CD4-positive, alpha-beta T cell treated with Interleukin-17A for 1 hour (primary cell): Measurements from ENCODE around the gene MAP2K4.
"Not testable (repeated sequence)": the region's sequence is repeated elsewhere in the genome, so short reads cannot be mapped to it uniquely, and the experiment has no call there.

ENCODE experiments used
- DNase-seq: peaks from one replicate; pipeline ENCODE4 v3.0.0-alpha.2; 2020

MAP2K4 gene

DNA sequence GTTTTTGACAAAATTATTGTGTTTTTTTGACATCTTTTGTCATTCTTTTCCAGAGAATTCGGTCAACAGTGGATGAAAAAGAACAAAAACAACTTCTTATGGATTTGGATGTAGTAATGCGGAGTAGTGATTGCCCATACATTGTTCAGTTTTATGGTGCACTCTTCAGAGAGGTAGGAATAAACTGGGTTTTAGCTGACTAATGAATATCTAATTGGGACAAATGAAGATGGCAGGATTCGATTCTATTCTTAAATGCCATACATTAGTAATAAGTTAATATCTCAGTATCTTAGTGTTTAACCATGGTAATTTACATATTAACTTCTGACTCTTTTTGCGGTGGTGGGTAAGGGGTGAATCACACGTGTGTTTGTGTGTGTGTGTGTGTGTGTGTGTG lies 74.8 kb downstream of the MAP2K4 start:
- no peak for DNase-seq

DNA sequence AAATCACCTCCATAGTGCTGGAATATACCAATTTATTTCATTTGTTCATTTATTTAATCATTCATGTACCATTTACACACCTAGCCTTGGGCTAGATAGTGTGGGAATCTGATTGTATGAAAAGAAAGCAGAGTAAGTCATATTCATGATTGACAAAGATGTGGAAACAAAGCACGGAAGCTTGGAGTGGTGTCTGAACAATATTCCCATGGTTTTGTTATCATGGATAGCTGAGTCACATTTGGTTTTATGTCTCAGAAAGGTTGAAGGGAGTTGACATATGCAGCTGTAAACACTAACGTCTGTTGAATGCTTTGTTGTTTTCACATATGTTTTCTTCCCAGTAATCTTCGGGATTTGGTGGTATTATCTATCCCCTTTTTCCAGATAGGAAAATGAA lies 76.6 kb downstream of the MAP2K4 start:
- DNase-seq, result no peak

DNA sequence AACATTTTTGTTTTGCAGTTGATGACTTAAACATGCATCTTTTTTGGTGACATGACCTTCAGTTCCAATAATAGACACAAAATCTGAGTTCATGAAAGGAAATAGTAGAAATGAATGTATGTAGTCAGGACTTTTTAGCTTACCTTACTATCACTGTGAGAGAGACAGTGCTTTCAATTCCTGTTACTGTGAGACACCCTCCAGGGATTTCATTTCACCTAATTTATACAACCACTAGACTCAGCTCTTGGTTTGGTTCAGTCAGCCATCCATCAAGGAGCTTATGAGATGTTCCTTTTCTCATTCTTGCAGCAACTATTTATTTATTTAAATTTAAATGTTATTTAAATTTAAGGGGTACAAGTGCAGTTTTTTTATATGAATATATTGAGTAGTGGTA lies 77.9 kb downstream of the MAP2K4 start:
- DNase-seq, result no peak

DNA sequence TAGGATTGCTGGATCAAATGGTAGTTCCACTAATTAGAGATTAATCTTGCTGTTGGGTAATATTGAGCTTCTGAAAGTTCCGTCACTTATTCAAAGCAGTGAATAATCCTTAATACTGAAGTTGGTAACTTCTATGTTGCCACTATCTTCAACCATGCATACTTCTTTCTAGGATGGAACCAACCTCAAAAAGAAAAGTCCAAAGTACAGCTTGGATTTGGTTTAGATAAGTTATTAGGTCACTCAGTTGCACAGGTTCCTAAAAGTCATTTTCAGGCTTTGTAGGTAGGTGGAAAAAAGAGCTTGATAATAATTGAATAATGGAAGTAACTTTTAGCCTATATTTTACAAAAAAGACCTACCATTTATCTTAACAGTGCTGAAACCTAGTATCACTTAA lies 78.7 kb downstream of the MAP2K4 start:
- DNase-seq, result no peak

DNA sequence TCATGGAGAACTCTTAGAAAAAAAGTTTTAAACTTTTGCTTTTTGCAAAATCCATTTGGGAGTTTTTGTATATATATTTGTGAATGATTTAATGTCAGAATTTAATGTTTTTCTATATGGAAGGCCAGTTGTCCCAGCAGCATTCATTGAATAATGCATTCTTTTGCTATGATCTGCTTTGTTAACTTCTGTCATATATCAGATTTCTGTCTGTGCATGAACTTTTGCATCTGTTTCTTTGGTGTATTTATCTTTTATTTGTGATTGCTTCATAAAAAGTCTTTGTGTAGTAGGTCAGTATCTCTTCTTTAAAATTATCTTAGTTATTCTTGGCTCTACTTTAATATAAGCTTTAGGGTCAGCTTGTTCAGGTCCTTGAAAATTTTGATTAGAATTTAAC lies 84.2 kb downstream of the MAP2K4 start:
- DNase-seq, result no peak

DNA sequence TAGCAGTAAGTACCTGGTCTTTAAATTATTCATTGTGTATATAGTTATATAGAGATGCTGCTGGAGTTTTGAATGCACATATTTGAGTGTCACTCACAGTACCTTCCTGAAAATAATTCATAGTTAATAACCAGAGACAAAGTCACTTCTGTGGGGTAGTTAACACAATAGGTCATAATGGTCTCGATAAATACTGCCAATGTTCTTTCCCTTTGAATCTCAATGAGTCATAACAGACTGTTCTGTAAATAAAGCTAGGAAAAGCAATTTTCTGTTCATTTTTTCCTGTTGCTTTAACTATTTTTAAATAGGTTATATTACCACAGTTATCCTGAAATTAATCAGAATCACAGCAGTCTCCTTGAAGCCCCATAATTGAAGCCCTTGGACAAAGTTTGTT lies 87.2 kb downstream of the MAP2K4 start:
- no peak for DNase-seq

DNA sequence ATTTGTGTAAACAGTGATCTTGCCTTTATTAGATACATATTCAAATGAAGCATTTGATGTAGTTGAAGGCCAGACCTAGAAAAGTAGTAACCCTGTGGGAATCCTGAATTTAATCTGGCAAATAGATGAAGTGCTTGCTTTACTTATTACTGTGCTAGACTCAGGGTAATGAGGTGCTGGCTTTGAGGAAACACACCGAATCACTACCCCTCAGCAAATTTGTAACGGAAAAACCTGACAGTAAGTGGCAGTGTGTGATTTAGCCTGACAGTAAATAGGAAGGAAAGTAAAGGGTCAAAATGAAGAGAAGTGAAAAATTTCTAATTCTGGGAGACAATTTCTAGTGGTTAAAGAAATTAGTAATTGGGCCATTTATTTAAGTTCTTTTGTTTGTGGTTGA lies 90.2 kb downstream of the MAP2K4 start:
- DNase-seq, result no peak

DNA sequence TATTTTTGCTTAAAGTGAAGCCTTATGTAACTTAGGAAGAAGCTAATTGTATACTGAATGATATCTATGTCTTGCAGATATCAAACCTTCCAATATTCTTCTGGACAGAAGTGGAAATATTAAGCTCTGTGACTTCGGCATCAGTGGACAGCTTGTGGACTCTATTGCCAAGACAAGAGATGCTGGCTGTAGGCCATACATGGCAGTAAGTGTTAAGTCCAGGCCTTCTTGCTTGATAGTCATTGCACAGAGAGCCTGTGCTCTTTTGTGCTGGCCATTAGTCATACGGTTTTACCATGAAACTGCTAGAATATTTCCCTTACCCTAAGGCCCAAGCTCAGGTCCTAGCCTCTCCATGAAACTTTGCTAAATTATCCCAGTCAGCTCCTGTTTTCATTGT lies 92.5 kb downstream of the MAP2K4 start:
- DNase-seq, result no peak

DNA sequence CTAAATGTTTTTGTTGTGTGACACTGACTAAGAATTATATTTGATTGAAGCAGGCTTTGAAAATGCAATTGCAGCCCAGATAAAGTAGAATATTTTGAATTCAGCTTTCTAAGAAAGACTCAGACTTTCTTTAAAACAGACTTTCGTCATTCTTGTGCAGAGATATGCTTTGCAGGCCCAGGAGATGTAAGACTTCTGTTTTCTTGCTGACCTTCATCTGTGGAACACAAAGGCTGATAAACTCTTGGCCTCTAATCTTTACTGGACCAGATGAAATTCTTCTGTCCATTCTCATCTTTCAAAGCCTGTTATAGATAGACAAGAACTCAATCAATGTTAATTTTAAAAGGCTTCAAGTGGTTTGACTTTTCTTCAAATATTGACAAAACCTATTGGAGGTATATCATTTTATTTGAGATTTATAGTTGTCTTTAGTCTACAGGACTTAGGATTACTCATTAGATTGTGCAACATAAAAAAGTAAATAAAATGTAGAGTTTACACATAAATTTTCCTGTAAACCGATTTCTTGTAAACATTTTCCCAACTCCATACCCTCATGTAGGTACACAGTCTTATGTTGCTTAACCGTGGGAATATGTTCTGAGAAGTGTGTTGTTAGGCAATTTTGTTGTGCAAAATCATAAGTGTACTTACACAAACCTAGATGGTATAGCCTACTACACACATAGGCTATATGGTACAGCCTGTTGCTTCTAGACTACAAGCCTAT lies 94.2 kb downstream of the MAP2K4 start:
- no peak for DNase-seq

DNA sequence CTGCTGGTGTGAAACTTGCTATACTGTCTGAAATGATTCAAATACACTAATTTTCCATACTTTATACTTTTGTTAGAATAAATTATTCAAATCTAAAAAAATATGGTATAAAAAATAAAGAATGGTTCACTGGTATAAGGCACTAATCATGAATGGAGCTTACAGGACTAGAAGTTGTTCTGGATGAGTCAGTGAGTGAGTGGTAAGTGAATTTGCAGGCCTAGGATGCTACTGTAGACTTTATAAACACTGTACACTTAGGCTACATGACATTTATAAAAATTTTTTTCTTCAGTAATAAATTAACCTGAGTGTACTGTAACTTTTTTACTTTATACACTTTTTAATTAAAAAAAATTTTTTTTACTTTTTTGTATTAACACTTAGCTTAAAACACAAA lies 95.5 kb downstream of the MAP2K4 start:
- DNase-seq, result no peak

DNA sequence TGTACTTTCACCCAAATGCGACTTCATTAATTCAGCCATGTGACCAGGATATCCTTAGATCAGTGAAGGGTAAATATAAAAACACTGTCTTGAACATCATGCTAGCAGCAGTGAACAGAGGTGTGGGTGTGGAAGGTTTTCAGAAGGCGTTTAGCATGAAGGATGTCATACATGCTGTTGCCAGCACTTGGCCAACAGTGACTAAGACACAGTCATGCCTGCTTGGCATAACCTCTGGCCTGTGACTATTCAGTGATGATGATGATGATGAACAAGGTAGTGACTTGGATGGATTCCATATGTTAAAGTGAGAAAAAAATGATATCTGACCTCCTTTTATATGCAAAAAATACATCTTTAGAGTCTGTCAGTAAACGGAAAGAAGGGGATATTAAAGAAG lies 97.9 kb downstream of the MAP2K4 start:
- no peak for DNase-seq

DNA sequence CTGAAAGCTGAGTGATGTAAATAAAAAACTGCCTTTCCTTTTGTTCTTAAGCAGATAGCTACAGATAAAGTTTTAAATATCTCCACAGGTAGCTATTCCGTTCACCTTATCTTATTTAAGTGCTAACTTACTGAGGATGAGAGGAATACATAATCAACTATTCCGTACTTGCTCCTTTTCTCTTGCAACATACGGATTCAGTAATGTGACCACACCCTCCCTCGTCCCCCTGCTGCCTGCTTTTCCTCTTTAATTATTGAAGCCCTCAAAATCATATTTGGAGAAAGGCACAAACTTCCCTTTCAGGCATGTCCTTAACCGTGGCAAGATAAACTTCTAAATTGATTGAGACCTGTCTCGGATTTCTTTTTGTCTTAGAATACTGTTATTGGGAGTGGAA lies 101.4 kb downstream of the MAP2K4 start:
- no peak for DNase-seq

DNA sequence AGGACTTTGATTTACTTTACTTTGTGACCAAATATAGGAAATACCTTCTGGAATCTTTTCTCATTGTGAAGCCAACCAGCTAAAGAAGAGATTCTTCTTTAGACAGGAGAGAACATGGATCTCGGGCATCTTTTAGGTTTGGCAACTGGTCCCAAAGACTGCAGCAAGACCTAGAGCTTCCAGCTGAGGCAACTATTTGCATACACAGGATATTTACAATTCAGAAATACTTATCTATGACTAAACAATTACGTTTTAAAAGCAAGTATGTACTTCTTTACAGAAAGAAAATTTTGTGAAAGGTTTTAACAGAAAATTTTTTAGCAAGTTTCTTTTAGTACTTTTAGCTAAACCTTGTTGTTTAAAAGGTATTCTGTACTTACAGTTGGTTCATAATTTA lies 106.5 kb downstream of the MAP2K4 start:
- DNase-seq, result no peak

DNA sequence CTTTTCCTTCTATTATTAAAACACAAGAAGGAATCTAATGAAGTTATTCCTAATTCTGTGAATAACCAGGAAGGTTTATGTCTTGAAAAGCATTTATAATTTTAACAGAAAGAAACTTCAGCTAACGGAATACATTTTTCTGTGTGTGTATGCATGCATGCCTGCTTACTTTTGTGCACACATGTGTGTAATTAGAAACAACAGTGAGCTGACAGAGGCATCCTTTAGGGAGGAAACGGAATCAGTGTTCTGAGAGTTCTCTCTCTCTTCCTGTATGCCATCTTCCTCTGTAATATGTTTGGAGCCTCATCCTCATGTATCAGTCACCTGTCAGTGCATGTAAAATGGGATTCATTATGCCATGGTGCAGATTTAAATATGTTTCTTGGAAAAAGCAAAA lies 107.0 kb downstream of the MAP2K4 start:
- no peak for DNase-seq

DNA sequence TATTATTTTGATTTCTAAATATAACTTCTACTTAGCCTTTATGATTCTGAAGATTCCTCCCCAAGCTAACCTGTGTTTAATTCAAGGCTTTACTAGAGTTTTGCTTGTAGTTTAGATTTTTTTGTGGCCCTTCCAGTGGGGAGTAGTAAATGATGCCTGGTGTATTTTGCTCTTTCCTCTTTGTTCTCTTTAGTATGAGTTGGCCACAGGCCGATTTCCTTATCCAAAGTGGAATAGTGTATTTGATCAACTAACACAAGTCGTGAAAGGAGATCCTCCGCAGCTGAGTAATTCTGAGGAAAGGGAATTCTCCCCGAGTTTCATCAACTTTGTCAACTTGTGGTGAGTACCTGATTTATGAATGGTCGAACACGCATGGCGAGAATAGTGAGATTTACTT lies 108.3 kb downstream of the MAP2K4 start:
- no peak for DNase-seq

DNA sequence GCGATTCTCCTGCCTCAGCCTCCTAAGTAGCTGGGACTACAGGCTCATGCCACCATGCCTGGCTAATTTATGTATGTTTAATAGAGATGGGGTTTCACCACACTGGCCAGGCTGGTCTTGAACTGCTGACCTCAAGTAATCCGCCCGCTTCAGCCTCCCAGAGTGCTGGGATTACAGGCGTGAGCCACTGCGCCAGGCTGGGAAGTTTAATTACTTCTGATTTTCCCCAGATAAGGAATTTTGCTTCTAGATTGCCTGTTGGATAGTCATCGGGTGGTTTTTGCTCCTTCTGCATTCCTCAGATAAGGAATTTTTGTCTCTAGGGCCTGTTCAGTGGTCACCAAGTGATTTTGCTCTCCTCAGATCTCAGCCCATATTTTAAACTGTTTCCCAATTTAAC lies 112.5 kb downstream of the MAP2K4 start:
- DNase-seq, result no peak

DNA sequence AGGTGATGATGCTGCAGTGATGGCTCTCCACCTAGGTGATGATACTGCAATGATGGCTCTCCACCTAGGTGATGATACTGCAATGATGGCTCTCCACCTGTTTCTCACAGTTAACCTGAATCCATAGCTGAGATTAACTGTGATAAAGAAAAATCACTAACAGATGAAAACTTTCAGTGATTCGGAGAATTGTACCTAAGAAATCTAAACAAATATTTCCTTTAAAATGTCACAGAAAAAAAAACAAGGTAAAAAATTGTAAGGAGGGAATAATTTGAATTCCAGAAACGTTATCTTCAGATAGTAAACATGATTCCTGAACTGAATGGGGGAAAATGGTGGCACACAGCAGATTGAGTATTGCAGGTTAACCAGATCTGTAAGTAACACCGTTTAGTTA lies 113.4 kb downstream of the MAP2K4 start:
- DNase-seq, result no peak

DNA sequence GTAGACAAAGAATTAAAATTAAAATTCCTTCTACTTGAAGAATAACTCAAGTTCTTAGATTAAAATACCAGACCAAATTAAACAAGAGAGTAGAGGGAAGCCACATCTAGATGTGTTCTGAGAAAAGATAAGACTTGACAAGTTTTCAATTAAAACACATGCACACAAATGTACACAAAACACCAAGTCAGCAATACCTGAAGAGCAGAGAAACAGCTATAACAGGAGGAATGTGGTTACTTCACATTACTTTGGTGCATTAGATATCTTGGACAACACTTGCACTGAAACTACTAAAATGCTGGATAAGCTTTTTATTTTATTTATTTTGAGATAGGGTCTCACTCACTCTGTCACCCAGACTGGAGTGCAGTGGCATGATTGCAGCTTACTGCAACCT lies 113.9 kb downstream of the MAP2K4 start:
- DNase-seq, result no peak

DNA sequence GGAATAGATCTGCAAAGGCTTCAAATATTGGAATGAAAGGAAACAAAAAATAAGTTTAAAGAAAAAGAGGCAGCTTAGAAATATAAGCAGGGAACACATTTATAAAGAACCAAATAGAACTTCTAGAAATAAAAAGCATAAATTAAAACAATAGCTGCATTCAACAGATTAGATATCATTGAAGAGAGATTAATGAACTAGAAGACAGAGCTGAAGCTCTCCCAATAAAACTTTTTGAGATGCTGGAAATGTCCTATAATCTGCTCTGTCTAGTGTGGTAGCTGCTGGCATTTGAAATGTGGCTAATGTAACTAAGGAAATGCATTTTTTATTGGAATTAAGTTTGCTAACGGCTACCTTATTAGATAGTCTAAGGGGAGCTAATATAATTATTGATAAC lies 115.6 kb downstream of the MAP2K4 start:
- no peak for DNase-seq

DNA sequence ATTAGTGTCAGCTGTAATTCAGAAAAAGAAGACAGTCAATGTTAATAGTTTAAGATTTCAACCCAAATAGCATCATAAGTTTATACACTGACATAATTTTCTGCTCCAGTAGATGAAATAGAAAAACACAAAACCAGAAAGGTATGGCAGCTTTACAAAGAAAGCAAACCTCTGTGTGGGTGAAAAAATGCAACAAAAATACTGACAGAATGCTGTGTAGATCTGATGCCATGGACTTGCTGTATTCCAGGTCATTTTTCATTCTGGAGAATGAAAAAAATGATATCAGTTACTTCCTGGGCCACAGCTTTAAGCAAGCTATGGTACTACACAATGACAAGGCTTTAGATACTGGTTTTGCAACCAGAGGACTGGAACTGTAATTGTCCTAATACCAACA lies 116.0 kb downstream of the MAP2K4 start:
- no peak for DNase-seq

DNA sequence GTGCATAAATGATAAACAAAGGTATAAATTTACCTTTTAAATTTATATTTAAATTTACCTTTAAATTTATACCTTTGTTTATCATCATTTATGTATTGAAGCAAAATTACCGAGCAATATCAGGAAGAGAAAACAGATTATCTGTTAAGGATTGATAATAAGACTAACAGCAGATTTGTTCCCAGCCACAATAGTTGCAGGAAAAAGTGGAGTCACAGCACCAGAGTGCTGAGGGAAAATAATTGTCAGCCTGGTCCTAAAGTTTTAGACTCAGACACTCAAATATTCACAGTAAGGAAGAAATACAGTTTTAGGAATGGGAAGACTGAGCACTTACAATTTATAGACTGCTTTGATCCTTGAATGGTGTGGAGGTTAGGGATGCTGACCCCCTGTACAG lies 117.2 kb downstream of the MAP2K4 start:
- no peak for DNase-seq

DNA sequence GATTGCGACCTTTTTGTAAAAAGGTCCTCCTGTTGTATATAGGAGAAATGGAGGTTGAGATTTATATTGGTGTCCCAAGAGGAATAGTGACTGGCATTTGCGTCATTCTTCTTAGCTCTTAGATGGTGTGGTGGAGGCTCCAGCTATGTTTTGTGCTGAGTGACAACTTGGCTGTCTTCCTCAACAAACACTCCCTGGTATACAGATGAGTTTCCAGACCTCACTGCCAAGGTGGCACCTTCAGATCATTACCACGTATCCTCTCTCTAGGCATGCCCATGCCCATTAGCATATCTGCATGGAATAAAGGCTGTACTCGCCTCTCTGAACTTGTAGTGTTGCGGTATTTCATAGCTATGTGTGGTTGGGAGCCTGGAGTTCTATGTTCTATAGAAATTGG lies 120.0 kb downstream of the MAP2K4 start:
- DNase-seq, result no peak

DNA sequence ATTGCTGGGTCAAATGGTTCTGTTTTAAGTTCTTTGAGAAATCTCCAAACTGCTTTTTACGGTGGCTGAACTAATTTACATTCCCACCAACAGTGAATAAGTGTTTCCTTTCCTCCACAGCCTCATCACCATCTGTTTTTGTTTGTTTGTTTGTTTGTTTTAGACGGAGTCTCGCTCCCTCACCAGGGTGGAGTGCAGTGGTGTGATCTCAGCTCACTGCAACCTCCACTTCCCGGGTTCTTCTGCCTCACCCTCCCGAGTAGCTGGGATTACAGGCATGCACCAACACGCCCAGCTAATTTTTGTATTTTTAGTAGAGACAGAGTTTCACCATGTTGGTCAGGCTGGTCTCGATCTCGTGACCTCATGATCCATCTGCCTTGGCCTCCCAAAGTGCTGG lies 141.5 kb downstream of the MAP2K4 start:
- not testable (repeated sequence) for DNase-seq

DNA sequence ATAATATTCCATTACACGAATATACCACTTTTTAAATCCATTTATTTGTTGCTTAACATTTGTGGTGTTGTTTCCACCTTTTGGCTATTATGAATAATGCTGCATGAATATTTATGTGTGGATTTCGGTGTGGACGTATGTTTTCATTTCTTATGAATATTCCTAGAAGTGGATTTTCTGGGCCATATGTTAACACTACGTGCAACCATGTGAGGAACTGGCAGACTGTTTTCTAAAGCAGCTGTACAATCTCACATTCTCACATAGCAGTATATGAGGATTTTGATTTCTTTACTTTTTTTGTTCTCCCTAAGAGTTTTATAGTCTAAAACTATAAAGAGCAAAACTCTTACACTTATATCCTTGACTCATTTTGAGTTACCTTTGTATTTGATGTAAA lies 143.4 kb downstream of the MAP2K4 start:
- DNase-seq, result no peak

DNA sequence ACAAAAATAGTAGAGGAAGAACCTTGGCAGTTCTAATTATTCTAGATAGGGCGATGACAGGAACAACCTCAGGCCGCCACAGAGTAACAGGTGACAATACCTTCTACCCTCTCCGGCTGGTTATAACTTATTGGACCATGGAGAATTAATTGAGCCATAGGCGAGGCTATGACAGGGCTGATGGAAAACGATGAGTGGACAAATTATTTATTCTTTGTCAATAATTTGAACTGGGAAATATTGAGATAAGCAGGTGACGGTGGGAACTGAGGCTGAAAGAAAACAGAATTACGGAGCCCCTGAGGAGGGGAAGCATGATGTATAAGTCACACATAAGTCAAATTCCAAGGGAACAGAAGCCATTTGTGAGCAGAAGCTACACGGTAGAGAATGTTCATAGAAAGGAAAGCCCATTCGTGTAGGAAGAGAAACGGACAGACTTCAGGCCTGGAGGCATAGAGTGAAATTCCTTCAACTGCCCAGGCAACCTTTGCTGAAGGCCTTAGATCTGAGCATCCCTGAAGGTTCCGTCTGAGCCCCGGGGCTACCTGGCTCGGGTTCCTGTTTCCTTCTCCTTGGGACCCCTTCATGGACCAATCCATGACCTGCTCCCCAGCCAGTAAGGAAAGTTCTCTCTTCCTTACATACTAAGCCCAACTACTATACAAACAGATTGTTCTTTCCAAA lies 158.1 kb downstream of the MAP2K4 start:
- no peak for DNase-seq
